Measurements from ENCODE around the gene PNLDC1.

PNLDC1 gene

DNA sequence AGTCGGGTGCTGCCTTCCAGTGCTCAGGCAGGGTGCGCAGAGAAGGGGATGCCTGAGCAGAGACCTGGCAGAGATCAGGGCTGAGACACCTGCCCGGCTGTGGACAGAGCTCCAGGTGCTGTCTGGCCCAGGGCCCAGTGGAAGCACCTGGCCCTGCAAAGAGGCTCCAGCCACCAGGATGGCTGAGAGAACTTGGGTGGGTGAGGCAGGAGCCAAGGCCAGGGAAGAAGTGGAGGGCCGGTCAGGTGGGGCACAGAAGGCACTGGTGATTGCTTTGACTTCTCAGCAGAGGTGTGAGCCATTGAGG, 31.2 kb downstream of the PNLDC1 start:
- TF ChIP-seq, protein P1, sequence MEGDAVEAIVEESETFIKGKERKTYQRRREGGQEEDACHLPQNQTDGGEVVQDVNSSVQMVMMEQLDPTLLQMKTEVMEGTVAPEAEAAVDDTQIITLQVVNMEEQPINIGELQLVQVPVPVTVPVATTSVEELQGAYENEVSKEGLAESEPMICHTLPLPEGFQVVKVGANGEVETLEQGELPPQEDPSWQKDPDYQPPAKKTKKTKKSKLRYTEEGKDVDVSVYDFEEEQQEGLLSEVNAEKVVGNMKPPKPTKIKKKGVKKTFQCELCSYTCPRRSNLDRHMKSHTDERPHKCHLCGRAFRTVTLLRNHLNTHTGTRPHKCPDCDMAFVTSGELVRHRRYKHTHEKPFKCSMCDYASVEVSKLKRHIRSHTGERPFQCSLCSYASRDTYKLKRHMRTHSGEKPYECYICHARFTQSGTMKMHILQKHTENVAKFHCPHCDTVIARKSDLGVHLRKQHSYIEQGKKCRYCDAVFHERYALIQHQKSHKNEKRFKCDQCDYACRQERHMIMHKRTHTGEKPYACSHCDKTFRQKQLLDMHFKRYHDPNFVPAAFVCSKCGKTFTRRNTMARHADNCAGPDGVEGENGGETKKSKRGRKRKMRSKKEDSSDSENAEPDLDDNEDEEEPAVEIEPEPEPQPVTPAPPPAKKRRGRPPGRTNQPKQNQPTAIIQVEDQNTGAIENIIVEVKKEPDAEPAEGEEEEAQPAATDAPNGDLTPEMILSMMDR (IDR thresholded peaks at IDR 0.05; ENCODE audit: low read depth, low read length), result no peak
- H3K4me3 ChIP-seq (ENCODE audit: low read depth, low read length), result no peak overlapping the region

DNA sequence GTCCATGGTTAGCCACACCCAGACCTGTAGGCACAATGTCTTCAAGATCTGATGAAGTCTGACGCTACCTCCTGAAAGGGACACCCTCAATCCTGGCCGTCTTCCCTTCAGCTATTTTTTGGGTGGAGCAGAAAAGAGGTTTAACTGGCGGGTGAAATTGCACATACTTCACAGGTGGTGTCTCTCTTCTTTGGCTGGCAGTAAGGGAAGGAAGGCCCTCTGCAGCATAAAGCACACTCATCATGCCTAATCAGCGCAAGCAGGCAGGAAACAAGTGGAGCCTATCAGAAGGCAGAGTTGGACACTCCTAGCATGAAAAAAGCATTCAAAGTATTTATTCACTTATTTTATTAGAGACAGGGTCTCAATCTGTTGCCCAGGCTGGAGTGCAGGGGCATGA, 32.9 kb downstream of the PNLDC1 start:
- no peak overlapping the region for H3K4me3 ChIP-seq (ENCODE audit: low read depth, low read length)
- TF ChIP-seq, protein P1 (IDR thresholded peaks at IDR 0.05; ENCODE audit: low read depth, low read length), result no peak

DNA sequence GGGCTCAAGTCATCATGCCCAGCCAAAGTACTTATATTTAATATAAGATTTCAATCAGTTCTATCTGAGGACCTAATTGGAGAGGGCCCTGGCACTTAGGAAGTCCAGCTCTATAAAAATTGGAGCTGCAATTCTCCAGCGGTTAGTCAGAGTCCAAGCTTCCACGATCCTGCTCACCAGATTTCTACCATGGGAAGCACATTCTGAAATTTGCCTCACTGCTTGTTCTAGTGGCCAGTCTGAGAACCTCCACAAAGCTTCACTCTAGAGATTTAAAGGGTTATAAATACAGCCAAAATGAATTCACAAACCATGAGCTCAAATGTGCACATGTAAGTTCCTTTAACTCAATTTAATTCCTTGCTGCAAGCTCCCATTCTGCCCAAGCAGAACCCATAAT, 33.5 kb downstream of the PNLDC1 start:
- H3K4me3 ChIP-seq (ENCODE audit: low read depth, low read length), result no peak overlapping the region
- TF ChIP-seq, protein P1 (IDR thresholded peaks at IDR 0.05; ENCODE audit: low read depth, low read length), result no peak

DNA sequence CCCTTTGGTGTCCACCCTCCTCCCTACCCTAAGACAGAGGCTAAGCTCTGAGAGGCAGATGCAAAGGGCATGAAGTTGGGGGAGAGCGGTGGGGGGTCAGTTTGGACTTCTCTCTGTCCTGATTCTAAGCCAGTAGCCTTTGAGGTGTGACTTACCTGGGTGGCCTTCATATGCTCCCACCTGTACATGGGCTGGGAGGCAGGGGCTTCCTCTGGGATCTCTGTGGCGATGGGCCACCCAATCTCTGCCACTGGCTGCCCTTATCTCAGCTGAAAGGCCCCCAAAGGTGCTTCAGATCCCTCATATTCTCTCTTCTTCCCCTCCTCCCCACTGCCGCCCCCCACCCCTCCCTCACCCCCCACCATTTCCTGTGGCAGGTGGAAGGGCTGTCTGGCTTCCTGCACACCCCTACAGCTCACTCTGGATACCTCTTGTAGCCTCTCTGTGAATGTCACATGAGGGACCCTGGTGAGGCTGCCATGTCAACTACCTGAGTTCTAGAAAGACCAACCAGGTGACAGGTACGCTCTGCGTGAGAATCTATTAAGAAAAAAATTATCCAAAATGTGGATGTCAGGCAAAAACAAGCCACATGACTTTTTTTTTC, 34.0 kb downstream of the PNLDC1 start:
- no peak overlapping the region for H3K4me3 ChIP-seq (ENCODE audit: low read depth, low read length)
- TF ChIP-seq, protein P1 (IDR thresholded peaks at IDR 0.05; ENCODE audit: low read depth, low read length), result no peak

DNA sequence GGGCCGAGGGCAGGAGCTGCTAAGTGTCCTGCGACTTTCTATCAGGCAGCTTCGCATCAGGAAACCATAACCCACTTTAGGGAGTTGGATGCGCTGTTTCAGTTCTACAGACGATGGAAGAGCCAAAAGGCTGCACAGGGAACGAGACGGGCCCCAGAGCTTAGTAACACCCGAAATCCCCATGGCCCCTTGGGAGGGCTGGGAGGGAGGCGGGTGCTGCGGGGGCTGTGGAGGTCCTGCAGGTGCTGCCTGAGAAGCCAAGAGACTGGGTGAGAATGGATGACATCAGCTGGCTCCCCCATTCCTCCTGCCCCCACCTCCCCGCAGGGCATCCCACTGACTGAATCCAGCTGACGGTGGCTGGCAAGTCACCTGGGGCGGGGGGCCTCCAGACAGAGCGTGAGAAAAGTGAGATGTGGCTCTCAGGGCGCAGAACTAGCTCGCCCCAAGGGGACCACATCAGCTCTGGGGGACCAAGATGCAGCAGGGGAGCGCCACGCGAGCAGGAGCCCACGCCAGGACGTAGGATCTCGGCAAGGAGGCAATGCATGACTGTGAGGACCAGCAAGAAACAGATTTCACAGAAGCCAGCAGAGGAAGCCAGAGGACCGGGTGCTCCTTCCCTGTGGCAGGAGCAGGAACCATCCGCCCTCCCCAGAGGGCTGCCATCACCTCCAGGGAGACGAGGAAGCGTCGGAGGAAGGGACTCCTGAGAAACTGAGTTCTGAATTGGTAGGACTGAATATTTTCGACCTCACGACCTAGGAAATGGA, 36.8 kb downstream of the PNLDC1 start:
- TF ChIP-seq, protein P1 (IDR thresholded peaks at IDR 0.05; ENCODE audit: low read depth, low read length), result no peak
- no peak overlapping the region for H3K4me3 ChIP-seq (ENCODE audit: low read depth, low read length)

DNA sequence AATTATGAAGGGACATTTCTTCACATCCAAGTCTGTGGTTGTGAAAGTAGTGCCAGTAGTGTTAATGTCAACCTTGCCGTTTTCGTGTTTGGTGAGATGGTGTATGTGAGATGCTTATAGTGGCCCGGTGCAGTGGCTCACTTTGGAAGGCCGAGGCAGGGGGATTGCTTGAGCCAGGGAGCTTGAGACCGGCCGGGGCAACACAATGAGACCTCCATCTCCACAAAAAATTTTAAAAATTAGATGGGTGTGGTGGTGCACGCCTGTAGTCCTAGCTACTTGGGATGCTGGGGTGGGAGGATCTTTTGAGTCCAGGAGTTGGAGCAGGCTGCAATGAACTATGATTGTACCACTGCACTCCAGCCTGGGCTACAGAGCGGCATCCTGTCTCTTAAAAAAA, 37.4 kb downstream of the PNLDC1 start:
- no peak overlapping the region for H3K4me3 ChIP-seq (ENCODE audit: low read depth, low read length)
- TF ChIP-seq, protein P1 (IDR thresholded peaks at IDR 0.05; ENCODE audit: low read depth, low read length), result no peak

DNA sequence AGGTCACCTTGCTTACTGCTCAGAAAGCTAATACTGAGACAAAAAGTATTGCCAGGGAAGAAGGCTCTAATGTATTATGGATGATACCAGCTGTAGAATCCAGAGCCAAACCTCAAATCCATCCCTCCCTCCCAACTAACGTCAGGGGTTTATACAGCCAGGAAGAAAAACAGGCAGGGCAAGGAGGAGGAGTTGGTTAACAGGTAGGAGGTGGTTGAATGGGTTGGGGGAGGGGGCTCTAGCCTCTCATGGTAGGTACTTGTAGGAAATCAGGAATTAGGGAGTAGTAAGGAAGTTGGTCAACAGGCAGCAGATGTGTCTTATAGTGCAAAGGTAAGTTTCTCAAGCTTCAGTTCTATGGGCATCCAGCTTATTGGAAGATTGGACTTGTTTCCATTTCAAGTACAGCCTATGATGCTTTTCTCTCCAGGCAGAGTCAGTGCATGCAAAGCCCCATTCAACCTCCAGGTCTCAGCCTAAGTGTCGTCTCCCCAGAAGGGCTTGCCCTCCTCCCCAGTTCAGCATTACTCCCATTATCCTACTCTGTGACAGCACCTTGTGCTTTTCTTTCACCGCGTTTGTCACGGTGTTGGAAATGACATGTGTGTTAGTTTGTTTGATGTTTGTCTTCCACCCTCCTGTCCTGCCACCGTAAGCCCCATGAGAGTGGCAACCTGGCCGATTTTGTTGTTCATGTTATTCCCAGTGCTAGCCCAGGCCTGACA, 38.1 kb downstream of the PNLDC1 start:
- TF ChIP-seq, protein P1 (IDR thresholded peaks at IDR 0.05; ENCODE audit: low read depth, low read length), result no peak

More for the DNA sequence above, 38.1 kb downstream of the PNLDC1 start:
- H3K4me3 ChIP-seq (ENCODE audit: low read depth, low read length), result no peak overlapping the region

Measured in WI38 (cell line).